GDM1 (cell line): ENCODE measurements around the gene RFX7.
"Not testable (repeated sequence)": the region's sequence is repeated elsewhere in the genome, so short reads cannot be mapped to it uniquely, and the experiment has no call there.

Experiments
- DNase-seq: peaks from one replicate; lab custom pipeline; 2025; lab: John Stamatoyannopoulos, UW

RFX7 gene

DNA sequence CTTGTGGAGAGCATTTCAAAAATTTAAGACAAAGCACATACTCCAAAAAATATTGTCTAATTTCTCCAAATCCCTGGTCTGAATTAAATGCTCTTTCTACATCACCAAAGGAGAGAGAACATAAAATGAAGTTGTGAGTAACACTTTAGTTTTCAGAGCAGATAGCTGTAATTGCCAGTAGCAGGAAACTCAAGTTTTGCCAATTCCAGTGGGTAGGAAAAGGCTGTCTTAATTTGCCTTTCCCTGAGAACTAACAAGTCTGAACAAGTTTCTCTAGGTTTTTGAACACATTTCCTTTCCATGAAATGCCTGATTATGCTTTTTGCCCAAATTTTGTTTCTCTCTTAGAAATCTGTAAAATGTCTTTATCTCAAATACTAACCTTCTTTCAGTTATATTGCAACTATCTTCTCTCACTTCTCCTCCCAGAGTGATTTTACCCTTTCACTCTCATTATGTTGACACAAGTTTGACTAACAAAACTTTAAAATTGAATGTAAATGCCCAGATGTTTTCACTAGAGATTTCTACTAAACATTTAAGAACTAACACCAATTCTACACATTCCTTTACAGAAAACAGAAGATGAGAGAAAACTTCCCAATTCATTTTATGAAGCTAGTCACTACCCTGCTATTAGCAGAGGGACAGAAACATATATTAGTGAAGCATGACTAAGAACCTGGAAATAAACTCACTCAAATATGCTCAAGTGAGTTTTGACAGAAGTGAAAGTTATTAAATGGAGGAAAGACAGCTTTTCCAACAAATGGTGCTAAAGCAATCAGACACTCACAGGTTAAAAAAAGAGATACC, 38.4 kb downstream of the RFX7 start:
- no peak for DNase-seq

DNA sequence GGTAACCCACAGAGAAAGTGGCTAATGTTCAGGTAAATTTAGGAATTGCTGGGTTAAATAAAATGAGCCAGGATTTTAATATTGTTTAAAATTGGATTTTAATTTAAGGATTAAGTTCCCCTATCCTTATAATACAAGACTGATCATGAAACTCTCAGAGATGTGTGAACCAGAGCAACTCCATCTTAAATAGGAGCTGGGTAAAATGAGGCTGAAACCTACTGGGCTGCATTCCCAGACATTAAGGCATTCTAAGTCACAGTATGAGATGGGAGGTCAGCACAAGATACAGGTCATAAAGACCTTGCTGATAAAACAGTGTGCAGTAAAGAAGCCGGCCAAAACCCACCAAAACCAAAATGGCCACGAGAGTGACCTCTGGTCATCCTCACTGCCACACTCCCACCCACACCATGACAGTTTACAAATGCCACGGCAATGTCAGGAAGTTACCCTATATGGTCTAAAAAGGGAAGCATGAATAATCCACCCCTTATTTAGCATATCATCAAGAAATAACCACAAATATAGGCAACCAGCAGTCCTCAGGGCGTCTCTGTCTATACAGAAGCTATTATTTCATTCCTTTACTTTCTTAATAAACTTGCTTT, 40.3 kb downstream of the RFX7 start:
- DNase-seq: not testable (repeated sequence)

DNA sequence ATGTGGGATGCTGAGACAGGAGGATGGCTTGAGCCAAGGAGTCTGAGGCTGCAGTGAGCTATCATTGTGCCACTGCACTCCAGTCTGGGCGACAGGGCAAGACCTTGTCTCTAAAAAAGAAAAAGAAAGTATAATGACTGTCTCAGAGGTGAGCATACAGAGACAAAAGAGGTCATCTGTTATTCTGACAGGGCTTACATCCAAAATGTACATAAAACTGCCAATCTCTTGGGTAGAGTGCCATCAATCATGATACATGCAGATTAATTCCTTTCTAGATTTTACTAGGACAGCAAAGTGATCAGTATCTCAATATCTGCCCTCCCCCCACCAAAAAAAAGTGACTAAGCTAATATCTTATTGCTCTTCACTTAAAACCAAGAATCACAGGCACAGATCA, 41.0 kb downstream of the RFX7 start:
- DNase-seq: no peak

DNA sequence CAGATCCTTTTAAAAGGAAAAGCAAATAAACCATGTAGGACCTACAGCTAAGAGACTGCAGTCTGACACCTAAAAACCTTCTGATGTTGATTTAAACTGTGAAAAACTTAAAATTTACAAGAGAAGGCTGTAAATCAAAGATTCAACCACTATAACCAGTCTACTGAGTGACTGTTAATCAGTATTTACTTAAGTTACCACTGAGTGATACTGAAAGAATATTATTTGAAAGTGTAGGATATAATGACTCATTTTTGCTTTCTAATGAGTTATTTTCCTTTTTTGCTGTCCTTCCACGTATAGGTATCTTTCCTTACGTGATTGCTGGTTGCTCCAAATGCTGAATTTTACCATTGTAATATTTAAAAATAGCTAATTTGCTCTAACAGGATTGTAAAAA, 44.6 kb downstream of the RFX7 start:
- DNase-seq: no peak

DNA sequence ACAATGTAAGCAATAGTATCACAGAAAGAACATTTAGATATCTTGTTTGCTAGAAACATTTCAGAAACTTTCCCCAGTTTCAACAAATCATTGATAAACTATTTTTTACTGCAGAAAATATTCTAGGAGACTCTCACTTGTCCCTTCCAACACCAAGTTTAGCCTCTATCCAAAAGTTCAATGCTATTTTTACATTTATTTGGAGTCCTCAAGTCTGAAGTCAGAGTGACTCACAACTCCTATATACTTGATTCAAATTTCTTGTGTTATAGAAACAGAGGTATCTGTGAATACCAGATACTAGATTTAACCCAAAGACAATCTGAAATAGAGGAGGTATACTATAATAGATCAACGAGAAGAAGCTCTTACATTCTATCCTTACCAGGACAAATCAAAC, 49.6 kb downstream of the RFX7 start:
- DNase-seq: no peak

DNA sequence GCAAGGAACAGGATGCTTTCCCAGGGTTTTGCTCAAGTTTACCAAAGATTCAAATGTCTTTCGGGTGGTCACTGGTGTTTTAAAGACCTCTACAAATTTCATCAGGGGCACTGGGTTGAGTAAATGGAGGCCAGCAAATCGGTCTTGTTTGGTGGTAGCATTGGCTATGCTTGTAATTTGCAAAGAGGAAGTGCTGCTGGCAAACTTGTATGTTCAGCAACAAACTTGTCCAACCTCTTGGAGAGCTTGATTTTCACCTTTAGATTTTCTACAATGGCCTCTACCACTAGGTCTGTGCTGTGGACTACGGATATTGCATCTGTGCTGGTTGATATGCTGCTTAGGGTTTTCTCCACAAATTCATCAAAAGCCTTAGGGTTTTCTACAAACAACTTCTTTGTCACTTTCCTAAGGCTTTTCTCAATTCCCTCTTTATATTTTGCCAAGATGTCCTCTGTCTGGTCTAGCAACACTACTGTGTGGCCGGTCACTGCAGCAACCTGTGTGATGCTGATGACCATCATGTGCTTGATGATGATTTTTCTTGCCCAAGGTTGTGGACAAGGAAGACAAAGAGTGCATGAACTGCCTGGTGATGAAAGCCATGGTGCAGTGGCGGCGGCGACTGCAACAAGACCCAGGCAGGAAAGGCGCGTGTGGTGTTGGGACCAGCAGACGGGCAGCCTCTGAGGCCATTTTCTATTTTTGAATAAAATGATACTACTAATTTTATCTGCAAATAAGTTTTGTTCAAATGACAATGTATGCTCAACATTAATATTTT, 50.8 kb downstream of the RFX7 start:
- no peak for DNase-seq

DNA sequence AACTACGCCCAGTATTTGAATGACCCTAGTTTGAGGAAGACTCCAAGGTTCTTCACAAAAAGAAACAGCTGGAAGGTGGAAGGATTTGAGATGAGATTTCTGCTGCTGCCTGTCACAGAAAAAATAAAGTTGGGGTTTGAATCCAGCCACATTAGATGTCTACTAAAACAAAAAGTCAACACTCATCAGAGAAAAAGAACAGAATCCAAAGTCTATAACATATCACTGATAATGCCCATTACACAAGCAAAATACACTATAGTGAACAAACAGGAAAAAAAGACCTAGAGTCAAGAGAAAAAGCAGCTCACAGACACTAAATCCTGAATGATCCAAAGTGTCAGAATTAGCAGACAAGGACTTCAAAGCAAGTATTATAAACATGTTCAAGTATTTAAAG, 56.0 kb downstream of the RFX7 start:
- DNase-seq: no peak

DNA sequence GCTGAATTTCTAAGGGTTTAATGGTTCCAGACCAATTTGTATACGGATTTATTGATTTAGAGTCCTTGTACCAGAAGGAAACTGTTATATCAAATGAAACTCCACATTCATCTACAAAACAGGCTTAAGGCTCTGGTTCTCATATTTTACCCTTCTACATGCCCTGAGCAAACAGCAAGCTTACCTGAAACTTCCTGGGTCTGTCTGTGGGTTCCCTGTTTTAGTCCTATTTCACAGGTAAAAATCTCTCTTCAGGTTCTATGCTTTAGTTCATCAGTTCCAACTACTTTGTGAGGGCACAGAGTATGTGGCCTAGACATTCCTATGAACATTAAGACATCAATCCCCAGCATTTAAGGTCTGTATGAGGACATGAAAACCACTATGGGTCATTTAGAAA, 57.7 kb downstream of the RFX7 start:
- no peak for DNase-seq

DNA sequence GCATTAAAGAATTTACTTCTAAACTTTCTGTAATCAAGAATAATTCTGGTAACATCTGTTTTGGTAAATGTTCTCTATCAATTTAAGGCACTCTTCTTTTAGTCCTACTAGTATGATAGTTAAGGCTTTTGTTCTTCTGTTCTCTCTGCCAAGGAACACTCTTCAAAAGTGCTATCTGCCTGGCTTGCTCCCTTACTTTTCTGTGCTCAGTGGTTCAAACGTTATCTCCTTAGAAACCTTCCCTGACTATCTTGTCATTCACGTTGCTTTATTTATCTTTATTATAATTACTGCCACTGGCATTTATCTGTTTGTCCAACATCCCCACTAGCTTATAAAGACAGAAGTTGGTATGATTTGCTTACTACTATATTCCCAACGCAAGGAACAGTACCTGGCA, 59.2 kb downstream of the RFX7 start:
- DNase-seq: no peak

DNA sequence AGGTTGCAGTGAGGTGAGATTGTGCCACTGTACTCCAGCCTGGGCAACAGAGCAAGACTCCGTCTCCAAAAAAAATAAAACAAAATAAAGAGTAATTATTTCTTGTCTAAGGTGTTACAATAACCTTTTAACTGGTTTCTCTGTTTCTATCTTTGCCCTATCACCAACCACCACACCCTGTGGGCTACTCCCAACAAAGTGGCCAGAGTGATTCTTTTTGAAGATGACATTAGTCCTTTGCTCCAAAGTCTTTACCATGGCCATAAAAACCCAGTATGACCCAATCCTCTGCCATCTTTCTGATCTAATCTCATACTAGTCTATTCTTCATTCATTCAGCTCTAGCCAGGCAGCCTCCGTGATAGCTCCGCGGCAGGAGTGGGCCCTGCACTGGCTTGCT, 62.8 kb downstream of the RFX7 start:
- no peak for DNase-seq

DNA sequence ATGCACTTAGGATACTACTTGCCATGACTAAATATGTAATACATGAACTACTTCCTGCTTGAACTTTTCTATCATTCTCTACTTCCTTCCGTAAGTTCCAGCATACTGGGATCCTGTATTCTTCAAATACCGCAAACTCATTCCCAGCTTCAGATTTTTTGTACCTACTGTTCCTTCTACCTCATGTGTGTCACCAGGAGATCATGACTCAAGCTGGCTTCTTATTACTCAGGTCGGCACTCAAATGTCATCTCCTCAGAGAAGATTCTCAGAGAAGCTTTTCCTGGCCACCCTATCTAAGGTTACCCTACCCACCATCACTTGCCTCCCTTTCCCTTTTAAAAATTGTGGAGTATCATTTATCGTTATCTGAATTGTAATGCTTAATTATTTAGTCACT, 66.7 kb downstream of the RFX7 start:
- DNase-seq: no peak

DNA sequence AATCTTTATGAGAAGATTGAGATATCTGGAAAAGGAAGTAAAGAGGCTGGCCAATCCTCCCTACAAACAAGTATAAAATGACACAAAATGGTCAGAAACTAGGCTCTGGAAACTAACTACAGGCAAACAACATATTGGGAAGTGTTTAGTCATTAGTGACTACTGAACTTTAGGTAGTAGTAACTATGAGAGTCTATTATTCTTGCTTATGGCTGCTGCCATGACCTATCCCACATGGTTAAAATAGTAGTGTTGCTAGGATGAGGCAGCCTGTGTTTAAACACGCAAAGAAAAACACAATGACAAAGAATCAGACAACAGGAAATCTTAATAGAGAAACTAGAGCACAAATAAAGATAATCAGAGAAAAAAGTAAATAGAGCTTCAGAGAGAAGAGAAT, 67.9 kb downstream of the RFX7 start:
- no peak for DNase-seq

DNA sequence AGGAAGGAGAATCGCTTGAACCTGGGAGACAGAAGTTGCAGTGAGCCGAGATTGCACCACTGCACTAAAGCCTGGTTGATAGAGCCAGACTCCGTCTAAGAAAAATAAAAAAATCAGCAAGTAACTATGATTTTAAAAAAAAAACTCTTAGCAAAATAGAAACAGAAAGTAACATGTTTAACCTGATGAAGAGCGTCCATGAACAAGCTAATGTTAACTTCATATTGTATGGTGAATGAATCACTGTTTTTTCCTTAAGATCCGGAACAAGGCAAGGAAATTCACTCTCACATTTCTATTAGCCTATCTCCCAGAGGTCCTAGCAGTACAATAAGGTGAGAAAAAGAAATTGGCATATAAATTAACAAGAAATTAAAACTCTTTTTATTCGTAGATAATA, 69.0 kb downstream of the RFX7 start:
- no peak for DNase-seq

DNA sequence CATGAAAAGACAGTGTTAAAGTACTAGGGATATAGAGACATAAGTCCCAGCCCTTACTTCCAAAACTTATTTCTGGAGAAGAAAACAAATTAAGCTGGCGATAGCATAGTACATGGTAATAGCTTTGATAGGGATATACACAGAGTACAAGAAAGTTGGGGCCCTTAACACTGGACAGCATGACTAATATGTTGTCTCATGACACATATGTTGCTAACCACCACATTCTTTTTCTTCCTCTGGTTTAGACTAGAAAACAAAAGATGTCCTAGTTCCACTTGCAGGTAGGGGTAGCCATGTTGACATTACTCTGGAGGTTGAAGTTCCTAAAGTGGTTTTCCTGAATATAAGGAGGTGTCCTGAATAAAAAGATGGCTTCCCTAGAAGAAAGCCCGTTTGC, 75.3 kb downstream of the RFX7 start:
- DNase-seq: no peak

DNA sequence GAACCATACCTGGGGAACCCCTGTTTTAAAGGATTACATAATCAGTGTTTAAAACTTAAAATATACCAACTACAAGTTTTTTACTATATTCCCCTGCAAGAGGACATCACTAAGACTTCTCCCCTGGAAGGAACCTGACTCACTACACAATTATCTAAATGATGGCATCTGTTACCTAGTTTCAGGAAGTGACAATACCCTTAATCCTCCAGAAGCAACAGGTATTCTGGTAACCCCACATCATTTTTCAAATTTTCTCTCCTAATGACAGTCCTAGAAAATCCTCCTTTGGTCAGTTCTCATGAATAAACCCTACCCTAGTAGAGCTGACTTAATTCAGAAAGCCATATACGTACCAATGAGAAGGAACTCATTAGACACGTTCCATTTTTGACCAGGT, 78.4 kb downstream of the RFX7 start:
- no peak for DNase-seq

DNA sequence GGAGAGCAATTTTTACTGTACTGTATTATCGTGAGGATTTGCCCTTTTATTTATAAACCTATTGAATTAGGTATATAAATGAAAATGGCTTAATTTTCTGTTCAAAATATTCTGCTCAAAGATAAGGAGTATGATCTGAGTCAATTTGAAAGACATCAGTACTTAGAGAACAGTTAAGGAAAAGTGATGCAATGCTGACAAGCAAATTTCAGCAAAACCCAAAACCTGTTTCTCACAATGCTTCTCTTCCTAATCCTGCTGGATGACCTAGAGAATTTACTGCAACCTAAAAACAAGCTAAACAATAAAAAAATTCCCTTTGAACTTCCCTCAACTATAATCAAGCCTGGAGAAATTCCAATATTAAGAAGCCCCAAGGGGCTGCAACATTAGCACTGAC, 82.7 kb downstream of the RFX7 start:
- DNase-seq: no peak

DNA sequence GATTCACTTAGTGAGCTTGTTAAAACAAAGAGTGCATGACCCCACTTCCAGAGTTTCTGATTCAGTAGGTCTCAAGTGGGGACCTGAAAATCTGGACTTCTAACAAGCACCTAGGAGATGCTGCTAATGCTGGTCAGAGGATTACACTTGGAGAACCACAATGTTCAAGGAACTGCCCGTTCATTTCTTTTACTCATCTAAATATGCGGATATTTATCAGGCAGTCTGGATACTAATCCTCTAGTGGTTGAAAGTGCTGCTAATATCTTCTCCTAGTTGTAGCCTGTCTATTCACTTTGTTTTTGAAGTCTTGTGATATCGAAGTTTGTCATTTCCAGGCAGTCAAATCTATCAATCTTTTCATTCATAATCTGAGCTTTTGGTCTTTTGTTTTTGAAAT, 86.8 kb downstream of the RFX7 start:
- no peak for DNase-seq

DNA sequence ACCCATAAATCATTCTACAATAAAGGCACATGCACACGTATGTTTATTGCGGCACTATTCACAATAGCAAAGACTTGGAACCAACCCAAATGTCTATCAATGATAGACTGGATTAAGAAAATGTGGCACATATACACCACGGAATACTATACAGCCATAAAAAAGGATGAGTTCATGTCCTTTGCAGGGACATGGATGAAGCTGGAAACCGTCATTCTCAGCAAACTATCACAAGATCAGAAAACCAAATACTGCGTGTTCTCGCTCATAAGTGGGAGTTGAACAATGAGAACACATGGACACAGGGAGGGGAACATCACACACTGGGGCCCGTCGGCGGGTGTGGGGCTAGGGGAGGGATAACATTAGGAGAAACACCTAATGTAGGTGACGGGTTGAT, 88.4 kb downstream of the RFX7 start:
- not testable (repeated sequence) for DNase-seq

DNA sequence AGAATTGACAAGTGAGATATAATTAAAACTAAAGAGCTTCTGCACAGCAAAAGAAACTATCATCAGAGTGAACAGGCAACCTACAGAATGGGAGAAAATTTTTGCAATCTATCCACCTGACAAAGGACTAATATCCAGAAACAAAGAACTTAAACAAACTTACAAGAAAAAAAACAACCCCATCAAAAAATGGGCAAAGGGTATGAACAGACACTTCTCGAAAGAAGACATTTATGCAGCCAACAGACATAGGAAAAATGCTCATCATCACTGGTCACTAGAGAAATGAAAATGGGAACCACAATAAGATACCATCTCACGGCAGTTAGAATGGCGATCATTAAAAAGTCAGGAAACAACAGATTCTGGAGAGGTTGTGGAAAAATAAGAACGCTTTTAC, 88.9 kb downstream of the RFX7 start:
- not testable (repeated sequence) for DNase-seq

DNA sequence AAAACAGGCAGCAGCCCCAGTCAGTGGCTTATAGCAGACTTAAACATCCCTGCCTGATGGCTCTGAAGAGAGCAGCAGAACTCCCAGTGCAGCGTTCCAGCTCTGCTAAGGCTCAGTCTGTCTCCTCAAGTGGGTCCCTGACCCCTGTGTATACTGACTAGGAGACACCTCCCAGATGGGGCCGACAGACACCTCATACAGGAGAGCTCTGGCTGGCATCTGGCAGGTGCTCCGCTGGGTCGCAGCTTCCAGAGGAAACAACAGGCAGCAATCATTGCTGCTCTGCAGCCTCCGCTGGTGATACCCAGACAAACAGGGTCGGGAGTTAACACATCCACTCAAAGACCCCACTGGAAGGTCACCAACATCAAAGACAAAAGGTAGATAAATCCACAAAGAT, 93.5 kb downstream of the RFX7 start:
- no peak for DNase-seq

DNA sequence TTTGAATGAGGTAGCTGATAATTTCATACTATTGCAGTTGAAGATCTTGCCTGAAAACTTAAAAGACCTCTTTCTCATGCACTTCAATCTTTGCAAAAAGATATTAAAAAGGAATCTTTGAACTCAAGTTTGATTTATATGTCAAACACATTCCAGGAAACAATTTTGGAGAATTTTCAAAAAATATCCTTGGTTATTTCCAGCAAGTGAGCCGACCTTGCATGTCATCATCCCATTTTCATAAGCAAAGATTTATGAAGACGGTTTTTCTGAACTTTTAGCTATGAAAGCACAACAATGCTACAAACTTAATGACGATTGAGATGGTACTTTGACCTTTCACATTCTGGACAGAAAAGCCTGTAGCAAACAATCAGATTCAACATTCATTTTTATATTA, 95.6 kb downstream of the RFX7 start:
- no peak for DNase-seq

DNA sequence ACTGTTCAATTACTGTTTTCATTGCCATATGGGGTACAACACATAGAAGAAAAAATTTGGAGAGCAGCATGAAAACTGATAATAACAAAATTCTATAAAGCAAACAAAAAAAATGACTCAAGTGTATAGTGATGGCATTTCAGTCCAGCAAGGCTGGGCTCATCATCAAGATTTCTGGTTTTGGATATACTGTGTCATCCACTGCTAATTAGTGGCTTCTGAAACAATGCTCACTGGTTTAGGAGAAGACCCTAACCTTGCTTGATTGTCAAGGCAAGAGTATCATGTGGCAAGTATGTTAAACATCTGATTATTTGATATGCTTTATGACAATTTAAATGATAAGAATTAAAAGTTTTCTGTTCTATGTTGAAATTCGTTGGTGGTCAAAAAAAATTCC, 96.9 kb downstream of the RFX7 start:
- no peak for DNase-seq

DNA sequence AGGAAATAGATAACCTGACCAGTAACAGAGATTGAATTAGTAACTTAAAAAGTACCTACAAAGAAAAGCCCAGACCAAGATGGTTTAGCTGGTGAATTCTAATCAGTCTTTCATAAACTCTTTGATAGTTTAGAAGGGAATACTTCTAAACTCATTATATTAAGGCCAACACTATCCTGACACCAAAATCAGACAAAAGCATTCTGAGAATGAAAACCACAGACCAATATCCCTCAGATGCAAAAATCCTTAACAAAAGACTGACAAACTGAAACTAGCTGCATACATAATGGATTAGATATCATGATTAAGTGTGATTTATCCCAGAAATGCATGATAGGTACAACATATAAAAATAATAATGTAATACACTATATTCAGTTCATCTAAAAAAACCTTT, 115.6 kb downstream of the RFX7 start:
- DNase-seq: no peak
